SU-DHL-6 (cell line): ENCODE measurements around the gene SPATA6.
"Not testable (repeated sequence)": the region's sequence is repeated elsewhere in the genome, so short reads cannot be mapped to it uniquely, and the experiment has no call there.

Source experiments
- H2AFZ ChIP-seq: fragments of 200-600 bp; sonication (generic); 2 replicates; pipeline ENCODE4 v1.6.1; 2014; ENCODE audit warnings: low read depth, mild to moderate bottlenecking, moderate library complexity, mixed read lengths, antibody characterized with exemption, low read length; ENCODE audit not compliant: severe bottlenecking
- H3F3A ChIP-seq: fragments of 200-600 bp; shearing (Covaris generic); 2 replicates; pipeline ENCODE4 v1.6.0; 2016; ENCODE audit warnings: antibody characterized with exemption, mild to moderate bottlenecking; ENCODE audit not compliant: insufficient read depth
- H3K27ac ChIP-seq: fragments of 200-600 bp; sonication (generic); 2 replicates; pipeline ENCODE4 v1.5.1; 2016; ENCODE audit warnings: low read depth, mild to moderate bottlenecking, low read length, moderate library complexity, mixed read lengths
- H3K27me3 ChIP-seq: fragments of 200-600 bp; sonication (generic), shearing (Covaris generic); 2 replicates; pipeline ENCODE4 v1.6.0; 2014; ENCODE audit warnings: mild to moderate bottlenecking, low read length
- H3K36me3 ChIP-seq: fragments of 200-600 bp; sonication (generic); 2 replicates; pipeline ENCODE4 v1.6.1; 2014; ENCODE audit warnings: mild to moderate bottlenecking, low read length, mixed read lengths
- H3K4me2 ChIP-seq: fragments of 300-600, 200-600 bp; shearing (Covaris generic), sonication (generic); 2 replicates; pipeline ENCODE4 v1.6.0; 2014; ENCODE audit warnings: low read length, low read depth, mild to moderate bottlenecking; ENCODE audit not compliant: poor library complexity, severe bottlenecking
- H3K4me3 ChIP-seq: fragments of 200-600 bp; sonication (generic); 2 replicates; pipeline ENCODE4 v1.5.1; 2014; ENCODE audit warnings: antibody characterized with exemption, low read length, mild to moderate bottlenecking, mixed read lengths; ENCODE audit not compliant: insufficient read depth, poor library complexity, severe bottlenecking
- H3K79me2 ChIP-seq: fragments of 200-600 bp; sonication (generic); 2 replicates; pipeline ENCODE4 v1.6.1; 2014; ENCODE audit warnings: mild to moderate bottlenecking, low read length, moderate library complexity; ENCODE audit not compliant: insufficient read depth
- H3K9ac ChIP-seq: fragments of 200-600 bp; sonication (generic); 2 replicates; pipeline ENCODE4 v1.7.0; 2014; ENCODE audit warnings: mild to moderate bottlenecking, low read length
- H3K9me2 ChIP-seq: fragments of 200-600 bp; sonication (generic); replicated peaks from 2 replicates; pipeline ENCODE4 v1.6.1; 2014; ENCODE audit warnings: low read length; ENCODE audit not compliant: insufficient read depth
- H3K9me3 ChIP-seq: fragments of 200-600 bp; sonication (generic); 2 replicates; pipeline ENCODE4 v1.6.1; 2014; ENCODE audit warnings: low read length, mixed read lengths; ENCODE audit not compliant: insufficient read depth
- H4K20me1 ChIP-seq: fragments of 200-600 bp; sonication (generic); 2 replicates; pipeline ENCODE4 v1.6.1; 2014; ENCODE audit warnings: low read depth, mild to moderate bottlenecking, antibody characterized with exemption, low read length, moderate library complexity, mixed read lengths
- CTCF ChIP-seq: fragments of 200-600 bp; sonication (generic); IDR thresholded peaks from one replicate; pipeline ENCODE4 v1.5.1; 2017; ENCODE audit warnings: antibody characterized with exemption, mild to moderate bottlenecking, low read length, moderate library complexity; ENCODE audit not compliant: insufficient read depth, poor library complexity, severe bottlenecking
- EZH2phosphoT487 ChIP-seq: fragments of 200-600 bp; sonication (generic), shearing (Covaris generic); conservative IDR thresholded peaks from 2 replicates; pipeline ENCODE4 v1.6.1; 2018; ENCODE audit warnings: mild to moderate bottlenecking, antibody characterized with exemption, low read length, moderate library complexity, mixed read lengths

The SPATA6 gene

GRCh38 chr1:48292706-48293105 lies 179.3 kb downstream of the SPATA6 start:
- no peak overlapping the region for H3K9ac ChIP-seq
- no peaks in the 10 kb centered on the region for H3F3A ChIP-seq
- no peaks in the 10 kb centered on the region for H3K9me3 ChIP-seq
- H4K20me1 ChIP-seq: no peaks in the 10 kb centered on the region
- H3K4me3 ChIP-seq: no peak overlapping the region
- H3K9me2 ChIP-seq: no peaks in the 10 kb centered on the region
- H2AFZ ChIP-seq: no peak overlapping the region
- no peaks in the 10 kb centered on the region for H3K27me3 ChIP-seq
- no peak overlapping the region for H3K27ac ChIP-seq
- no peaks in the 10 kb centered on the region for H3K36me3 ChIP-seq
- no peak overlapping the region for H3K4me2 ChIP-seq
- H3K79me2 ChIP-seq: no peaks in the 10 kb centered on the region
- no peak for TF ChIP-seq CTCF
- TF ChIP-seq EZH2phosphoT487: no peak

- Histone ChIP-seq H3K9me2 (no peaks in the 10 kb centered on the region), H3K4me3 (no peak overlapping the region), H3K9me3 (no peaks in the 10 kb centered on the region), H3K36me3 (no peaks in the 10 kb centered on the region), H3K27me3 (no peaks in the 10 kb centered on the region), H4K20me1 (no peaks in the 10 kb centered on the region), H3K4me2 (no peak overlapping the region), H3K9ac (no peak overlapping the region), H3K27ac (no peak overlapping the region), H3K79me2 (no peaks in the 10 kb centered on the region), H3F3A (no peaks in the 10 kb centered on the region), H2AFZ (no peak overlapping the region)
- TF ChIP-seq EZH2phosphoT487 (no peak), CTCF (no peak)
These were observed 180.6 kb downstream of the SPATA6 start for GRCh38 chr1:48291421-48291820.

GRCh38 chr1:48285525-48285924 lies 186.5 kb downstream of the SPATA6 start:
- Histone ChIP-seq H3K27ac (no peak overlapping the region), H3K9me3 (no peaks in the 10 kb centered on the region), H3K79me2 (no peaks in the 10 kb centered on the region), H3K4me2 (no peak overlapping the region), H2AFZ (no peak overlapping the region), H3K27me3 (no peaks in the 10 kb centered on the region), H3K4me3 (no peak overlapping the region), H3F3A (no peaks in the 10 kb centered on the region), H4K20me1 (no peaks in the 10 kb centered on the region), H3K9ac (no peak overlapping the region), H3K9me2 (no peaks in the 10 kb centered on the region), H3K36me3 (no peaks in the 10 kb centered on the region)
- no peak for TF ChIP-seq CTCF

GRCh38 chr1:48284696-48285420 lies 187.1 kb downstream of the SPATA6 start:
- not testable (repeated sequence) for H3K9me3 ChIP-seq, H3K4me3 ChIP-seq, H3K4me2 ChIP-seq, H3K27me3 ChIP-seq, H2AFZ ChIP-seq, H3F3A ChIP-seq, H3K27ac ChIP-seq, H3K9ac ChIP-seq, H3K9me2 ChIP-seq, H3K79me2 ChIP-seq, H4K20me1 ChIP-seq, H3K36me3 ChIP-seq

- not testable (repeated sequence) for H2AFZ ChIP-seq, H4K20me1 ChIP-seq, H3K79me2 ChIP-seq, H3K27ac ChIP-seq, H3K27me3 ChIP-seq, H3K4me3 ChIP-seq, H3K9me2 ChIP-seq, H3K36me3 ChIP-seq, H3K4me2 ChIP-seq, H3K9me3 ChIP-seq, H3K9ac ChIP-seq, H3F3A ChIP-seq
These were observed 189.7 kb downstream of the SPATA6 start for GRCh38 chr1:48282329-48282728.

GRCh38 chr1:48277437-48277836 lies 194.6 kb downstream of the SPATA6 start:
- not testable (repeated sequence) for H3K4me2 ChIP-seq, H3K4me3 ChIP-seq, H3K9ac ChIP-seq, H3K27me3 ChIP-seq, H4K20me1 ChIP-seq, H2AFZ ChIP-seq, H3K9me3 ChIP-seq, H3K36me3 ChIP-seq, H3K79me2 ChIP-seq, H3F3A ChIP-seq, H3K9me2 ChIP-seq, H3K27ac ChIP-seq
